ENCODE data around the gene ACTR1B. TPM values are rescaled to one million over a fixed set of nuclear protein-coding genes. Genes with fewer than 3 reads are reported as not detected.
A peak's percentile ranks its signal among the peaks of the same experiment; 100 is the strongest.
"Not testable (repeated sequence)": the region's sequence is repeated elsewhere in the genome, so short reads cannot be mapped to it uniquely, and the experiment has no call there.

Gene ACTR1B
- polyA plus RNA-seq (2012; ENCODE audit: insufficient read depth, insufficient read length): 71.1 TPM

GRCh38 chr2:97663962-97664635, at the start of gene ACTR1B:
ACTR1B (minus strand) TSS chr2:97664044; CDS start chr2:97663890, 154 bp downstream.
- peak within 1 kb of the TSS; percentile 79 for H3K4me3 ChIP-seq (ENCODE audit: low read length)
- DNase-seq (ENCODE audit: low read depth, low spot score): peak; percentile 97

- H3K4me3 ChIP-seq (ENCODE audit: low read length): peak overlapping the region; percentile 99
- DNase-seq (ENCODE audit: low read depth, low spot score): no peak
These were observed 49.0 kb upstream of the ACTR1B start for GRCh38 chr2:97712693-97713295.

DNA sequence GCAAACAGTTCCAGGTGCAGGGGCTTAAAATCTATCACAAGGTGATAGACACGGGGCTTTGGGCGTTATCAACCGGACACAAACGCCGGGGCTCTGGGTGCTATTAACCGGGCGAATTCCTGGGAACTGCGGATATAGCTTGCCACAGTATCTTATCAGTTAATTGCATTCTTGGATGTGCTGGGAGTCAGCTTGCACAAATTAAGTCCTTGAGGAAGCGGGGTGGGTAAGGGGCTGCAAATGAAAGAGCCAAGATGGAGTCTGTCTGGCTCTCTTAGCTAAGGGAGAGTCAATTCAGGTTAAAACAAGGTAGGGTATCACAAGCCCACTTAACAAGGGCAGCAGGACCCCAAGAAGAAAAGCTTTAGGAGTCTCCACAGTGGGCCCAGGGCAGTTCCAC, 48.3 kb upstream of the ACTR1B start:
- not testable (repeated sequence) for DNase-seq (ENCODE audit: low read depth, low spot score)
- peak overlapping the region; percentile 99 for H3K4me3 ChIP-seq (ENCODE audit: low read length)

DNA sequence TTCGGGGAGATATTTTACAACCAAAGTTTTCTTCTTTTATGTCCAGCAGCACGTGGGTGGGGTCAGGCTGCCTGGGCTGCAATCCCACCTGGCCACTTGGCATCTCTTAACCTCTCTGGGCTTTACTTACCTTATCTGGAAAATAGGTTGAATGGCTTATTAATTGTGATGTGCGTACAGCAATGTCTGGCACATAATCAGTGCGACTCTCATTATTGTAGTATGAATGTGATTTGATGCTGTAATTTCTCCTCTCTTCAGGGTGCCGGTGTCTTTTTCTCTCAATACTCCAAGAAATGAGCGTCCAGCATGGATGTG, 47.5 kb upstream of the ACTR1B start:
- no peak overlapping the region for H3K4me3 ChIP-seq (ENCODE audit: low read length)
- DNase-seq (ENCODE audit: low read depth, low spot score): no peak

GRCh38 chr2:97708608-97709007, 44.8 kb upstream of the ACTR1B start:
- DNase-seq (ENCODE audit: low read depth, low spot score): no peak

GRCh38 chr2:97708048-97708380, 44.2 kb upstream of the ACTR1B start:
- H3K4me3 ChIP-seq (ENCODE audit: low read length): no peak overlapping the region
- no peak for DNase-seq (ENCODE audit: low read depth, low spot score)

More at GRCh38 chr2:97708608-97709007, 44.8 kb upstream of the ACTR1B start:
- H3K4me3 ChIP-seq (ENCODE audit: low read length): no peak overlapping the region

DNA sequence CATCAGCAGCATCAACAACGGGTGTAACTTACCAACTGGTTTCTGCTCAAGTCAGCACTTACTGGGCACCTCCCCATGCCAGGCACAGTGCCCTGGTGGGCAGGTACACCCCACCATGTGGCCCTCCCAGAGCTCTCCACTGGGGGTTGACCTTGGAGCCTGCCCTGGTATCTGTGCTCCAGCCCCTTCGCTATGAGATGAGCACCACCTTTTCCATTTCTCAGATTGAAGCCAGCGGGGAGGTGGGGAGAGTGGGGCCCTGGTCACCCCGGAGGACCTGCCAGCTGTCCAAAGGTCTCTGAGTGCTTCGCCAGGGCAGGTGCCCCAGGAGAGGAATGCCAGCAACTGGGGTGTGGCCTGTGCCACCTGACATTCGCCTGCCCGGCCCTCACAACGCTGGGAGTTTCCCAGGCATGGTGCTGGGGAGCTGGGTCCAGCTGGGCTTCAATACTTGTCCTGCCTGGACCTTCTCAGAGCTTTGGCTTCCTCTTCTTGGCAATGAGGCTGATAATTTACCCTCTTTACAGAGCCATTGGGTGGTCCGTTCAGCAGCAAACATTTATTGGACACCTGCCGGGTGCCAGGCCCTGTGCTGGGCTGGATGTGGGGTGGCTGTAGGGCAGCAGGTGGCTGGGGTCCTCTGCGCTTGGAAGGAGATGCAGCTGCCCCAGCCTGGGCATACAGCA, 43.7 kb upstream of the ACTR1B start:
- no peak for DNase-seq (ENCODE audit: low read depth, low spot score)
- H3K4me3 ChIP-seq (ENCODE audit: low read length): no peak overlapping the region

DNA sequence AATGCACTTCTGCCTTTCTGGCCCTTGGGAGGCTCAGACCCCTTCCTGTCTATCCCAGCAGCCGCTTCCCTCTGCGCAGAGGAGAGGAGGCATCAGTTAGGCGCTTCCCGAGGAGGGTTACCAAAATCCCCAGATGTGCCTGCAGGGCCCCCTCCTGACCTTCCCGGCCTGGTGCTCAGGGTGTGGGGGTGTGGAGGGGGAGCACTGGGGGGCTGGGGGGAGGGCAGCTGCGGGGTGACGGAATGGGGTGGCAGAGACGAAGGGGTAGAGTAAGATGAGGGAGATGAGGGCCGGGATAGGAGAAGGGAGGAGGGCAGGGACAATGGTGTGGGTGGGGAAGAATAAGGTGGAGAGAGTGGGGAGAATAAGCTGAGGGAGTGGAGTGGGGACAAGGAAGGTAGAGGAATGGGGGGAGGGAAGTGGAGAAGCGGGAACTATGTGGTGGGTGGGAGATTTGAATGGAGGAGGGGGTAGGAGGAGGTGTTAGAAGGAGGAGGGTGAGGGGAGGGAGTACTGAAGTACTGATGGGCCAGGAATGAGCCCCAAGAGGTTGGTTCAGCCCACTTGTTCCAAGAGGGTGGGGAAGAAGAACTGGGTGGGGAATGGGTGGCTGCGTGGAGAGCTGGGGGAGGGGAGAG, 43.0 kb upstream of the ACTR1B start:
- no peak for DNase-seq (ENCODE audit: low read depth, low spot score)
- no peak overlapping the region for H3K4me3 ChIP-seq (ENCODE audit: low read length)

DNA sequence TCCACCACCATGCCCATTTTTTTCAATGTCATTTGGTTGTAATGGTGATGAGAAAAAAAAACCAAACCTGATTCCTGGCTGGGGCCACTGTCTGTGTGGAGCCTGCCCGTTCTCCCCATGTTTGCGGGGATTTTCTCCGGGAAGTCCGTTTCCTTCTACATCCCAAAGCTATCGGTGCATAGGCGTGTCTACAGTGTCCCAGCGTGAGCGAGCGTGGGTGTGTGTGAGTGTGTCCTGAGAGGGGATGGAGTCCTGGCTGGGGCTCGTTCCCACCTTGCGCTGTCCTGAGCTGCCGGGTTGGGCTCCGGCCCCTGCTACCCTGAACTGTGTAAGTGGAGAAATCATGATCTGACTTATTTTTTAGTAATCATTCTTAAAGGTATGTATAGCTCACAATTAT, 42.3 kb upstream of the ACTR1B start:
- no peak overlapping the region for H3K4me3 ChIP-seq (ENCODE audit: low read length)
- DNase-seq (ENCODE audit: low read depth, low spot score): no peak

DNA sequence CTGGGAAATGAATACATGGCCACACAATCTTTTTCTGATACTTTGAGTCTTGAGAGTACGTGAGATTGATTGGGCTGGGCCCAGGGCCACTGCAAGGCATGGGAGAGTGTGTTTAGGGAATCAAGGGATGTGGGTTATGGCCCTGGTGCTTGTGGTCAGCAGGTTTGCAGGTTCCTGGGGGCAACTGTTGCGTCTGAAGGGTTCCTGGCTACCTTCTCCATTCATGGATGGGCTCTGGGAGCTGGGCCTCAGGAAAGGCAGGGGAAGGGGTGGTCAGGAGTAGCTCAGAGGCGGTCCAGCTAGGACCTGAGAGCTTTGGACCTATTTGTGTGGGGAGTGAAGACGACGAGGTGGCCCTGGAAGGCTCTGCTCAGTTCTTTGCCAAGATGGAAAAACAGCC, 41.1 kb upstream of the ACTR1B start:
- H3K4me3 ChIP-seq (ENCODE audit: low read length): no peak overlapping the region
- no peak for DNase-seq (ENCODE audit: low read depth, low spot score)

DNA sequence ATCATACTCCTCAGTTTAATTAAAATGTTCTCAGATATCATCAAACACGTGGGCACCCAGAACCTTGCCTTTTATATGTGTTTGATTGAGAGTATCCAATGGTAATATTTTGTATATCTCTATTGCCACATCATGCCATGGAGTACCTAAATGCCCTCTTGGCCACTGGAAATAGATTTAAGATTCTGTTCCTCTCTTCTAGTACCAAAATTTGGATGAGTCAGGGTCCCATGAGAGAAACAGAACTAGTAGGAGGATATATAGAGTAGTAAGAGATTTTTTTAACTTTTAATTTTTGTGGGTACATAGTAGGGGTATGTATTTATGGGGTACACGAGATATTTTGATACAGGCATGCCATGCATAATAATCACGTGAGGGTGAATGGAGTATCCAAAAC, 39.9 kb upstream of the ACTR1B start:
- no peak for DNase-seq (ENCODE audit: low read depth, low spot score)
- no peak overlapping the region for H3K4me3 ChIP-seq (ENCODE audit: low read length)

DNA sequence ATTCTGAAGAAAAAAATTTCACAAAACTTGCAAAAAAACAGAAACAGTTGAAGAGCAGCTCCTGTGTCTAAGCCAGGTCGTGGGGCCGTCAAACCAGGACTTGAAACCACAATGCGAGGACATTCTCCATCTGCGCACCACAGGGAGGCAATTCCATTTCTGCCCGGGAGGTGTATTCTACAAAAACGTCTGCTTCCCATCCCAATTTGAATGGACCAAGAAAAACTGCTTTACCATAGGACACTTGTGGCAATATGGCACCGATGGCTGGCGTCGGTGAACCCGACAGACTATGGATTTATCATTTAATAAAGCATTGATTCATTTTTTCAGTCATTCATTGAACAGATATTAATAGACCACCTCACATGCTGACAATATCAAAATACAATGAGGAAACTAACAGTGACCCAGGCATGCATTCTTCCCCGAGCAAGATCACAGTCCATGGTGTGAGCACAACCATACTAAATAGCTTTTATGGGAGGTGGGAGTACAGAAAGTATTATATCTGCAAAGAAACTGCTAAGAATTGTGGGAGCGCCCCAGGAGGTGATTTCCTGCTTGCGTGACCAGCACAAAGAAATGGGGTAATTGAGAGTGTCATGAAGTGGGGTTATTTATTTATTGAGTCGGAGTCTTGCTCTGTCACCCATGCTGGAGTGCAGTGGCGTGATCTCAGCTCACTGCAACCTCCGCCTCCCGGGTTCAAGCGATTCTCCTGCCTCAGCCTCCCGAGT, 39.1 kb upstream of the ACTR1B start:
- no peak overlapping the region for H3K4me3 ChIP-seq (ENCODE audit: low read length)

GRCh38 chr2:97701851-97702465, 38.1 kb upstream of the ACTR1B start:
- no peak for DNase-seq (ENCODE audit: low read depth, low spot score)
- H3K4me3 ChIP-seq (ENCODE audit: low read length): no peak overlapping the region

More for the DNA sequence above, 39.1 kb upstream of the ACTR1B start:
- DNase-seq (ENCODE audit: low read depth, low spot score): no peak

DNA sequence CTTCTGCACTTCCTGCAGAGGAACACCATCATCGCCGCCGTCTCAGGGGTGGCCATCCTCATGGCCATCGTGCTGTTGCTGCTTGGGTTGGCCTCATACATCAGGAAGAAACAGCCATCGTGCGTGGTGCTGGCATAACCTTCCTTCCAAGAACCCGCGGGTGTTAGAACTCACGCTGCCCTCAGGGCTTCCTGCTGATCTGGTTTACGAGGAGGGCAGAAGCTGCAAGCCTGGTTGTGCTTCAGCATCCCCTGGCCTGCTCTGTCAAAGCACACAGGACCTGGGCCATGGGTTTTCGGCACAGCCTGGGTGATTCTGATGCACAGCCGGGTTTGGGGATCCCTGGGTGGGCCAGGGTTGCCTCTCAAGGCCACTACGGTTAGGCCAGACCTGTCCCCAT, 37.3 kb upstream of the ACTR1B start:
- no peak for DNase-seq (ENCODE audit: low read depth, low spot score)

DNA sequence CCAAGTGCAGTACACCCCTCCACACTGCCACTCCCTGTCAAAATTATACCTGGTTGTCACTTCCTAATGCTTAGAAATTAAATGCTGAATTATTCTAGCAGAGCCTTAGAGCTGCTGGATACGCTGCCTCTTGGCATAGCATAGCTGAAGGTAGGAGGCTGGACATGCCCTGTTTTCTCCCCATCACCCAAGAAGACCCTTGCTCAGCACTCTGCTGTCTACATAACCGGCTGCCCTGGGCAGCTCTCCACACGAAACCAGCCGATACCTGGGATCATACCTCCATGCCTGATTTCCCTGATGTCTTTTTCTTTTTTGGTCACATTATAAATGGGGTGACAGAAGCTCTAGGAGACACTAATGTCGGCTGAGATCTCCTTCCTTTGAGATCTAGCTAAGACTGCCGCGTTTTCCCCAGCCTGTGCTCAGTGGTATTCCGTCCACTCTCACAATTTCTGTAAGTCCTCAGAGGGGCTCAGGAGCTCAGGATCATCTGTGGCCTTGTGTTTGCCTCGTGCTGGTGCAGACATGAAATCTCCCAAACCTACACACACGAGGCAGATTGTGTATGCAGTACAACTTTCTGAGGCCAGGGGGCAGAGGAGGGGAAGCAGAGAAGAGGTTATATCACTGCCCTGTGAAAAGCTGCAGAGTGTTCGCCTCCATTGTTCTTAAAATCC, 36.1 kb upstream of the ACTR1B start:
- peak; percentile 73 for DNase-seq (ENCODE audit: low read depth, low spot score)
- no peak overlapping the region for H3K4me3 ChIP-seq (ENCODE audit: low read length)

More for the DNA sequence above, 37.3 kb upstream of the ACTR1B start:
- no peak overlapping the region for H3K4me3 ChIP-seq (ENCODE audit: low read length)

DNA sequence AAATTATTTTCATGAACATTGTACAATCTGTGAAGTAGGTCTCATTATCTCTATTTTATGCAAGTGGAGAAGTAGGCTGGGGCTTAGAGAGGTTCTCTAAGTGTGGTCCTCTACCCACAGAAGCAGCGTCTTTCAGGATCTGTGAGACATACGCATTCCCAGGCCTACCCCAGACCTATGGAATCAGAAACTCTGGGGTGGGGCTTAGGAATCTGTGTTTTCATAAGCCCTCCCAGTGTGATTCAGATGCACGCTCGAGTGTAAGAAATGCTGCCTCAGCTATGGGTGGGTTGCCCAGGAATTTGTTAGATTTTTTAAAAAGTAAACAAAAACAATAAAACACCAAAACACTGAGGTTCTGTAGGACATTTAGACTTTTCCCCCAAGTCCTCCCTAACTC, 34.7 kb upstream of the ACTR1B start:
- no peak overlapping the region for H3K4me3 ChIP-seq (ENCODE audit: low read length)
- DNase-seq (ENCODE audit: low read depth, low spot score): no peak

DNA sequence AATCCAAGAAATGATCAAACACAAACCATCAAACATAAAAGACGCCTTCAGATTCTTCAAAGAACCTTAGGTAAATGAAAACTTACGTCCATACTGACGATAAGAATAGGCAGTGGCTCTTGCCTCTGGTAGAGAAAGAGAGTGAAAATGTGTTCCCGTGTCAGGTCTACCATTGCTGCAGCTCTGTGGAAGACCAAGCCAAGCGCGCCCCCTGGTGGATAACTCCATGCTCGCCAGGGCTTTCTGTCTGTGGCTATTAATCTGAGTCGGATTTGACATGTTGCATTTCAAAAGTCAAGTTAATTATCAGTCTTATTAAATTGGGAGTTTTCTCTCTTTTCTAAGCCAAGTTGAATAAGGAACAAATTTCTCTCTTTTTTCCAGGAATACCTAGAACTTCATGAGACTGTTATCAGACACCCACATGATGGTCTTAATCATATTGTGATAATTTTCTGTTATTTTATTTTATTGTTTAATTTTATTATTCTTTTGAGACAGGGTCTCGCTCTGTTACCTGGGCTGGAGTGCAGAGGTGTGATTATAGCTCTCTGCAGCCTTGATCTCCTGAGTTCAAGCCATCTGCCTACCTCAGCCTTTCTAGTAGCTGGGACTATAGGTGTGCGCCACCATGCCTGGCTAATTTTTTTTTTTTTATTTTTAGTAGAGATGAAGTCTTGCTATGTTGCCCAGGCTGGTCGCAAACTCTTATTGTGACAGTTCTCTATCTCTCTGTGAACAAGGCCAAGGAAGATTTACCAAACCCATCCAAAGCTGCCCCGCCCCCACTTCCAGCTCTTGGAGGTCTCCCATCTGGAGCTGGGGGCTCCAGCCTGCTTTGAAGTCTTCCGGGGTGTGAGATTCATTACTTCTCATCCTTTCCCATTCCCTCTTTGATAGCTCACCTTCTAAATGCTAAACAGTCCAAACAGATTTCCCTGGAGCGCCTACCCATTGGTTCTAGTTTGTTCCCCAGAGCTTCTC, 33.7 kb upstream of the ACTR1B start:
- DNase-seq (ENCODE audit: low read depth, low spot score): peak; percentile 86
- H3K4me3 ChIP-seq (ENCODE audit: low read length): no peak overlapping the region
